A549 (cell line): ENCODE data around the gene LEMD1. TPM values are rescaled to one million over a fixed set of nuclear protein-coding genes. Genes with fewer than 3 reads are reported as not detected.
A peak's percentile ranks its signal among the peaks of the same experiment; 100 is the strongest.

Experiments used
- ATAC-seq, 2 experiments: fragments of 200-7000 bp in 1 of 2; fragments of >200 bp in 1 of 2; cut with Nextera tagmentation in 1 of 2; cut with Tn5 transposase in 1 of 2; 3 replicates each; pipeline versions ENCODE4 v1.8.0 to v1.9.1; 2018 to 2020; ENCODE audit warnings: mild to moderate bottlenecking in 1 of 2, moderate library complexity in 1 of 2
- CTCF ChIA-PET: fragments of 300-600 bp; sonication (Branson Sonifier 250); formaldehyde crosslinking; extraction: SDS; loops from one replicate; lab custom pipeline; 2021; ENCODE audit warnings: antibody characterized with exemption, inconsistent platforms; lab: Yijun Ruan, JAX
- POLR2A ChIA-PET: fragments of 350-600 bp; formaldehyde crosslinking; extraction: SDS; loops from one replicate; lab custom pipeline; 2021; ENCODE audit warnings: antibody characterized with exemption, inconsistent platforms; lab: Yijun Ruan, JAX
- DNase-seq, 2 experiments: peaks; one replicate each; pipeline versions ENCODE4 v3.0.0 to v3.0.0-alpha.2; 2011 to 2016; ENCODE audit warnings: low read depth in 1 of 2, low spot score in 1 of 2
- FAIRE-seq: peaks from 2 replicates; lab custom pipeline; 2011; peaks lifted over from hg19 to GRCh38; lab: Jason Lieb, UNC
- H3K27ac ChIP-seq, 2 experiments: fragments of >200 bp; sonication (Bioruptor Twin); formaldehyde crosslinking; 3 replicates each; pipeline ENCODE4 v1.5.1; 2016 to 2017
- H3K4me1 ChIP-seq: fragments of >200 bp; sonication (Bioruptor Twin); formaldehyde crosslinking; 3 replicates; pipeline ENCODE4 v1.6.1; 2016
- H3K4me2 ChIP-seq: fragments of >200 bp; sonication (Bioruptor Twin); formaldehyde crosslinking; 3 replicates; pipeline ENCODE4 v1.6.1; 2016
- H3K4me3 ChIP-seq: fragments of >200 bp; sonication (Bioruptor Twin); formaldehyde crosslinking; 3 replicates; pipeline ENCODE4 v1.5.1; 2016
- H3K9me3 ChIP-seq: fragments of >200 bp; sonication (Bioruptor Twin); formaldehyde crosslinking; 3 replicates; pipeline ENCODE4 v1.6.1; 2016
- ATOH8 ChIP-seq: fragments of 250-450 bp; sonication (Bioruptor Pico); IDR thresholded peaks from 2 replicates; pipeline ENCODE4 v1.5.0; 2020; ENCODE audit warnings: low read depth, mild to moderate bottlenecking, moderate library complexity
- CBX2 ChIP-seq: fragments of 200-600 bp; sonication (generic); IDR thresholded peaks from 2 replicates; pipeline ENCODE4 v1.6.1; 2016; ENCODE audit warnings: low read depth, mild to moderate bottlenecking, borderline replicate concordance
- ESRRA ChIP-seq: fragments of 150-350 bp; IDR thresholded peaks from 2 replicates; pipeline ENCODE4 v1.6.1; 2014; ENCODE audit warnings: mild to moderate bottlenecking, low read length, borderline replicate concordance
- FOSL2 ChIP-seq, 2 experiments: fragments of 450-650 bp in 1 of 2; fragments of >200 bp in 1 of 2; sonication (Bioruptor Twin) in 1 of 2; formaldehyde crosslinking; IDR thresholded peaks; 2 replicates each; pipeline versions ENCODE4 v1.5.0 to v1.6.1; 2016 to 2020; ENCODE audit warnings: mild to moderate bottlenecking in 1 of 2, moderate library complexity in 1 of 2
- FOXS1 ChIP-seq: fragments of 250-450 bp; sonication (Bioruptor Pico); IDR thresholded peaks from 2 replicates; pipeline ENCODE4 v1.5.0; 2020; ENCODE audit warnings: mild to moderate bottlenecking, moderate library complexity
- GATA3 ChIP-seq: IDR thresholded peaks from 2 replicates; pipeline ENCODE4 v1.6.1; 2012; ENCODE audit warnings: borderline replicate concordance
- HMGXB4 ChIP-seq: fragments of 250-450 bp; sonication (Bioruptor Pico); IDR thresholded peaks from 2 replicates; pipeline ENCODE4 v1.5.0; 2021; ENCODE audit warnings: mild to moderate bottlenecking, moderate library complexity, borderline replicate concordance
- HOXB13 ChIP-seq: fragments of 250-450 bp; sonication (Bioruptor Pico); IDR thresholded peaks from 2 replicates; pipeline ENCODE4 v1.5.0; 2020; ENCODE audit warnings: low read depth, mild to moderate bottlenecking, moderate library complexity
- JUNB ChIP-seq: fragments of >200 bp; sonication (Bioruptor Twin); formaldehyde crosslinking; IDR thresholded peaks from 2 replicates; pipeline ENCODE4 v1.6.1; 2016
- KDM1A ChIP-seq: fragments of 200-600 bp; sonication (generic); IDR thresholded peaks from 2 replicates; pipeline ENCODE4 v1.6.1; 2016; ENCODE audit warnings: low read depth, mild to moderate bottlenecking
- MAX ChIP-seq: IDR thresholded peaks from 2 replicates; pipeline ENCODE4 v1.6.1; 2012
- MYC ChIP-seq: IDR thresholded peaks from 2 replicates; pipeline ENCODE4 v1.6.1; 2012; ENCODE audit warnings: mild to moderate bottlenecking, inconsistent platforms, low read length, improper control_type of control experiment, borderline replicate concordance
- REST ChIP-seq: fragments of 200-600 bp; sonication (generic); IDR thresholded peaks from 2 replicates; pipeline ENCODE4 v1.6.1; 2016; ENCODE audit warnings: antibody characterized with exemption, mild to moderate bottlenecking, moderate library complexity
- ZC3H11A ChIP-seq: fragments of 450-650 bp; IDR thresholded peaks from 2 replicates; pipeline ENCODE4 v1.6.1; 2014; ENCODE audit warnings: antibody characterized with exemption, mild to moderate bottlenecking
- WGBS: methylation state at CpG from one replicate; pipeline ENCODE4 v1.1.6; 2017; ENCODE audit errors: missing lambda C conversion rate; 5-methylcytosine and 5-hydroxymethylcytosine counted together
- polyA plus RNA-seq, 4 experiments: library from polyadenylated mRNA; depleted of rRNA in 3 of 4; stranded (reverse); fragments of >200 nt; fragmentation: RNase III in 1 of 4; extraction: RNeasy Plus Mini Kit Qiagen cat#74134 plus additional on column Dnase treatment in 1 of 4; gene quantifications; 2 replicates in 3 of 4; 3 replicates in 1 of 4; pipeline ENCODE4 v1.2.3, GENCODE V29; 2011 to 2017

The LEMD1 gene
- polyA plus RNA-seq, 2 of the 4 experiments (the other 2 are of a cell fraction): 0.14 to 0.18 TPM

- TF ChIP-seq GATA3: no peak
These were observed 45.1 kb downstream of the LEMD1 start (continued) for GRCh38 chr1:205376739-205377138.

GRCh38 chr1:205375835-205376545 lies 45.9 kb downstream of the LEMD1 start:
- H3K9me3 ChIP-seq: no peaks in the 10 kb centered on the region
- no peak overlapping the region for H3K4me3 ChIP-seq
- ChIA-PET CTCF (interaction anchor here (0.6 to 7.2 kb wide), 17 partner anchors 10 to 240 kb away, joined by 3 to 49 read pairs (median 4); no protein-coding TSS in a partner anchor), POLR2A (no interaction called here)
- 31% methylated on average over 6 of the region's 6 CpGs for WGBS
- H3K4me1 ChIP-seq: peaks cover 44% of the 10 kb centered on the region
- TF ChIP-seq HMGXB4 (CRISPR knock-in tag) (no peak), MAX (0 out of 2 replicates have a peak, but pooled peaks have one; percentile 21)
- peak overlapping the region; percentile 36 to 66; a peak in 5 of 6 replicates for H3K27ac ChIP-seq
- peak overlapping the region; percentile 57 for H3K4me2 ChIP-seq
- ATAC-seq (peak; percentile 84 to 88), FAIRE-seq (no peak), DNase-seq (peak; percentile 54 to 69)

- H3K4me2 ChIP-seq: peak overlapping the region; percentile 82
- 13% methylated on average over 10 of the region's 10 CpGs for WGBS
- TF ChIP-seq JUNB (peak; percentile 73; the same call in 1 of the 2 replicates), ZC3H11A (no peak), MYC (no peak), FOSL2 (IDR thresholded peaks at IDR 0.05) (peak; percentile 74), FOSL2 (CRISPR knock-in tag; IDR thresholded peaks at IDR 0.05) (peak; percentile 75), FOXS1 (CRISPR knock-in tag) (no peak), REST (no peak), KDM1A (no peak), HOXB13 (no peak), ATOH8 (CRISPR knock-in tag) (no peak), CBX2 (no peak), ESRRA (no peak)
- peak; percentile 81 to 89 for ATAC-seq
- no peaks in the 10 kb centered on the region for H3K9me3 ChIP-seq
- peak overlapping the region; percentile 57 to 81 for H3K27ac ChIP-seq
- ChIA-PET CTCF (interaction anchor here (0.6 to 7.2 kb wide), 14 partner anchors 8 to 721 kb away, joined by 3 to 49 read pairs (median 4); no protein-coding TSS in a partner anchor), POLR2A (no interaction called here)
- H3K4me1 ChIP-seq: peaks cover 44% of the 10 kb centered on the region
- peak; percentile 7 for FAIRE-seq
- DNase-seq: peak; percentile 48 to 79
- H3K4me3 ChIP-seq: peak overlapping the region; percentile 4; the same call in 1 of the 3 replicates
These were observed 47.4 kb downstream of the LEMD1 start for GRCh38 chr1:205374210-205375078.
